ENCODE data around the gene NPR1.

The NPR1 gene

DNA sequence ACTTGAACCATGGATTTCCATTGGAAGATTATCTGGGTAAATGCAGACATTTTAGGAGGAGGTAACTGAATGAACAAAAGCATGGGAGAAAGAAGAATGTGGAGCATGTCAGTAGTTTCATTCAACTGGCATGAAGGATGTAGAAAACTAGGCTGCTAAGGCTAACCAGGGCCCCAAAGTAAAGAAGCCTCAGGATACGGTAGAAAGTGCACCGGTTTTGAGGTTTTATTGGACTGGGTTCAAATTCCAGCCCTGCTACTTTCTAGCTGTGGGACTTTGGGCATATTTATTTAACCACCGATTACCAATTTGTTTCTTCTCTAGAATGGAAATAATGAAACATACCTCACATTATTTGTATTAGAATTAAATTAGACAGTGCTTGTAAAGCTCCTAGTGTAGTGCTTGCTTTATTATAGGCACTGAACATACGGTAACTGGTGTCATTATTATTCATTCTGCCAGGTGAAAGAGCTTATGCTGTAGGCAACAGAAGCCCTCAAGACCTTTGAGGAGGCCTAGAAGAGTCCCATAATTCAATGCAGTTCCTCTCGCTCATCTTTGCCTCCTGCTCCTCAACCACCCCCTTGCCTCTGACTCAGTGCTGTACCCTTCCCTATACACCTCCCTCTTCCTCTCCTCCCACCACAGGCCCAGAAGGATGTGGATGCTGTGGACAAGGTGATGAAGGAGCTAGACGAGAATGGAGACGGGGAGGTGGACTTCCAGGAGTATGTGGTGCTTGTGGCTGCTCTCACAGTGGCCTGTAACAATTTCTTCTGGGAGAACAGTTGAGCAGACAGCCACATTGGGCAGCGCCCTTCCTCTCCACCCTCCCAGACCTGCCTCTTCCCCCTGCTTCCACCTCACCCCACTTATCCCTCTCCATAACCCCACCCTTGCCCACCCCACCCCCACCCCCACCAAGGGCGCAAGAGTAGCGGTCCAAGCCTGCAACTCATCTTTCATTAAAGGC is 47.2 kb upstream of the NPR1 start:
- Histone ChIP-seq H3K4me3 (ENCODE audit: low read depth, low read length) (no peak overlapping the region), H3K36me3 (ENCODE audit: control insufficient read depth in 2 of 2, insufficient read depth in 1 of 2, low read length in 2 of 2) (peaks cover 9 to 13% of the 10 kb centered on the region in 2 experiments; a peak in 2 of 3 replicates), H3K4me1 (ENCODE audit: control insufficient read depth, insufficient read depth, low read length) (0 out of 2 replicates have a peak, but pooled peaks cover 3% of the 10 kb centered on the region), H3K27ac (ENCODE audit: extremely low read depth, low read depth, low read length) (no peak overlapping the region), H3K9me3 (ENCODE audit: control insufficient read depth, insufficient read depth, low read depth, low read length) (no peaks in the 10 kb centered on the region)
- POLR2A ChIA-PET = no interaction called here
- TF ChIP-seq EGR2 (tag by site-specific recombination; IDR thresholded peaks at IDR 0.05; ENCODE audit: low read depth) = peak; percentile 52; the same call in 1 of the 2 replicates
- TF ChIP-seq ZNF510 (tag by site-specific recombination; IDR thresholded peaks at IDR 0.05; ENCODE audit: insufficient replicate concordance) = no peak
- no peak for TF ChIP-seq ZNF184 (tag by site-specific recombination; IDR thresholded peaks at IDR 0.05)
- TF ChIP-seq ZNF549 (tag by site-specific recombination; IDR thresholded peaks at IDR 0.05) = no peak
- no peak for TF ChIP-seq REPIN1 (tag by site-specific recombination; IDR thresholded peaks at IDR 0.05; ENCODE audit: low read depth)
- TF ChIP-seq, protein P1, sequence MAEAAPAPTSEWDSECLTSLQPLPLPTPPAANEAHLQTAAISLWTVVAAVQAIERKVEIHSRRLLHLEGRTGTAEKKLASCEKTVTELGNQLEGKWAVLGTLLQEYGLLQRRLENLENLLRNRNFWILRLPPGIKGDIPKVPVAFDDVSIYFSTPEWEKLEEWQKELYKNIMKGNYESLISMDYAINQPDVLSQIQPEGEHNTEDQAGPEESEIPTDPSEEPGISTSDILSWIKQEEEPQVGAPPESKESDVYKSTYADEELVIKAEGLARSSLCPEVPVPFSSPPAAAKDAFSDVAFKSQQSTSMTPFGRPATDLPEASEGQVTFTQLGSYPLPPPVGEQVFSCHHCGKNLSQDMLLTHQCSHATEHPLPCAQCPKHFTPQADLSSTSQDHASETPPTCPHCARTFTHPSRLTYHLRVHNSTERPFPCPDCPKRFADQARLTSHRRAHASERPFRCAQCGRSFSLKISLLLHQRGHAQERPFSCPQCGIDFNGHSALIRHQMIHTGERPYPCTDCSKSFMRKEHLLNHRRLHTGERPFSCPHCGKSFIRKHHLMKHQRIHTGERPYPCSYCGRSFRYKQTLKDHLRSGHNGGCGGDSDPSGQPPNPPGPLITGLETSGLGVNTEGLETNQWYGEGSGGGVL (tag by site-specific recombination; IDR thresholded peaks at IDR 0.05) = 0 out of 2 replicates have a peak, but pooled peaks have one; percentile 20
- peak; percentile 46; the same call in 1 of the 2 replicates for TF ChIP-seq KLF1 (tag by site-specific recombination; IDR thresholded peaks at IDR 0.05)
- TF ChIP-seq, protein P2, sequence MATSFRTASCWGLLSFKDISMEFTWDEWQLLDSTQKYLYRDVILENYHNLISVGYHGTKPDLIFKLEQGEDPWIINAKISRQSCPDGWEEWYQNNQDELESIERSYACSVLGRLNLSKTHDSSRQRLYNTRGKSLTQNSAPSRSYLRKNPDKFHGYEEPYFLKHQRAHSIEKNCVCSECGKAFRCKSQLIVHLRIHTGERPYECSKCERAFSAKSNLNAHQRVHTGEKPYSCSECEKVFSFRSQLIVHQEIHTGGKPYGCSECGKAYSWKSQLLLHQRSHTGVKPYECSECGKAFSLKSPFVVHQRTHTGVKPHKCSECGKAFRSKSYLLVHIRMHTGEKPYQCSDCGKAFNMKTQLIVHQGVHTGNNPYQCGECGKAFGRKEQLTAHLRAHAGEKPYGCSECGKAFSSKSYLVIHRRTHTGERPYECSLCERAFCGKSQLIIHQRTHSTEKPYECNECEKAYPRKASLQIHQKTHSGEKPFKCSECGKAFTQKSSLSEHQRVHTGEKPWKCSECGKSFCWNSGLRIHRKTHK (tag by site-specific recombination; IDR thresholded peaks at IDR 0.05) = no peak
- TF ChIP-seq, protein P3, sequence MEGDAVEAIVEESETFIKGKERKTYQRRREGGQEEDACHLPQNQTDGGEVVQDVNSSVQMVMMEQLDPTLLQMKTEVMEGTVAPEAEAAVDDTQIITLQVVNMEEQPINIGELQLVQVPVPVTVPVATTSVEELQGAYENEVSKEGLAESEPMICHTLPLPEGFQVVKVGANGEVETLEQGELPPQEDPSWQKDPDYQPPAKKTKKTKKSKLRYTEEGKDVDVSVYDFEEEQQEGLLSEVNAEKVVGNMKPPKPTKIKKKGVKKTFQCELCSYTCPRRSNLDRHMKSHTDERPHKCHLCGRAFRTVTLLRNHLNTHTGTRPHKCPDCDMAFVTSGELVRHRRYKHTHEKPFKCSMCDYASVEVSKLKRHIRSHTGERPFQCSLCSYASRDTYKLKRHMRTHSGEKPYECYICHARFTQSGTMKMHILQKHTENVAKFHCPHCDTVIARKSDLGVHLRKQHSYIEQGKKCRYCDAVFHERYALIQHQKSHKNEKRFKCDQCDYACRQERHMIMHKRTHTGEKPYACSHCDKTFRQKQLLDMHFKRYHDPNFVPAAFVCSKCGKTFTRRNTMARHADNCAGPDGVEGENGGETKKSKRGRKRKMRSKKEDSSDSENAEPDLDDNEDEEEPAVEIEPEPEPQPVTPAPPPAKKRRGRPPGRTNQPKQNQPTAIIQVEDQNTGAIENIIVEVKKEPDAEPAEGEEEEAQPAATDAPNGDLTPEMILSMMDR (tag by site-specific recombination; IDR thresholded peaks at IDR 0.05) = no peak
- TF ChIP-seq, protein P4, sequence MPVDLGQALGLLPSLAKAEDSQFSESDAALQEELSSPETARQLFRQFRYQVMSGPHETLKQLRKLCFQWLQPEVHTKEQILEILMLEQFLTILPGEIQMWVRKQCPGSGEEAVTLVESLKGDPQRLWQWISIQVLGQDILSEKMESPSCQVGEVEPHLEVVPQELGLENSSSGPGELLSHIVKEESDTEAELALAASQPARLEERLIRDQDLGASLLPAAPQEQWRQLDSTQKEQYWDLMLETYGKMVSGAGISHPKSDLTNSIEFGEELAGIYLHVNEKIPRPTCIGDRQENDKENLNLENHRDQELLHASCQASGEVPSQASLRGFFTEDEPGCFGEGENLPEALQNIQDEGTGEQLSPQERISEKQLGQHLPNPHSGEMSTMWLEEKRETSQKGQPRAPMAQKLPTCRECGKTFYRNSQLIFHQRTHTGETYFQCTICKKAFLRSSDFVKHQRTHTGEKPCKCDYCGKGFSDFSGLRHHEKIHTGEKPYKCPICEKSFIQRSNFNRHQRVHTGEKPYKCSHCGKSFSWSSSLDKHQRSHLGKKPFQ (tag by site-specific recombination; IDR thresholded peaks at IDR 0.05) = no peak
- TF ChIP-seq ZFHX2 (tag by site-specific recombination; conservative IDR thresholded peaks at IDR 0.05) = peak; percentile 28; the same call in 1 of the 2 replicates
- no peak for TF ChIP-seq ZNF350 (tag by site-specific recombination; IDR thresholded peaks at IDR 0.05)
- CTCF ChIA-PET = interaction anchor here (1.3 kb wide), 1 partner anchor 59 kb away, joined by 4 read pairs; no protein-coding TSS in a partner anchor

DNA sequence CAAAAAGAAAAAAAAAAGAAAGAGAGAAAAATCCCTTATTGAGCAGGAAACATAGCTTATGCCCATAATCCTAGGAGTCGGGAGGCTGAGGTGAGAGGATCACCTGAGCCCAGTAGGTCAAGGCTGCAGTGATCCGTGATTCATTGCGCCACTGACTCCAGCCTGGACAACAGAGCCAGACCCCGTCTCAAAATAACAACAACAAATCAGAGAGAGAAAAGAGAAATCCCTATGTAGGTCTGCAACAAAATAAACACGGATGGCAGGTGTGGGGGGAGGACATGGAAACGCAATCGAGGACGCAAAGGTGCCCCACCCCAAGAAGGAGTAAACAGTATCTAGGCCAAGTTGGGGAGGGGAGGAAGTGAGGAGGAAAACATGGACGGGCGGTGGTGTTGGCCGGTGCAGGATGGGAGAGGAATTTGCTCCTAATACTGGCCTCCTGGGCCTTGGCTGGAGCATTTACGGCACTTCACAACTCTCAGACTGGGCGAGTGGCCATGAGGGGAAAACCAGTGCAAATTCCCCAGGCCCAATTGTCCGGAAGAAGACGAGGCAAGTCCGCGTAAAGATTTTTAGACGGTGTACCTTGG is 45.2 kb upstream of the NPR1 start:
- no peak overlapping the region for H3K4me3 ChIP-seq (ENCODE audit: low read depth, low read length)
- H3K4me1 ChIP-seq (ENCODE audit: control insufficient read depth, insufficient read depth, low read length) = no peaks in the 10 kb centered on the region
- ChIA-PET CTCF (interaction anchor here (0.6 to 2.1 kb wide), 8 partner anchors 8 to 354 kb away, joined by 3 to 9 read pairs (median 3); no protein-coding TSS in a partner anchor), POLR2A (interaction anchor here (0.5 to 2.5 kb wide), 35 partner anchors 10 to 368 kb away, joined by 3 to 34 read pairs (median 6); partner anchors contain the start of genes CREB3L4, ILF2, INTS3 and RPS27)
- no peak overlapping the region for H3K27ac ChIP-seq (ENCODE audit: extremely low read depth, low read depth, low read length)
- H3K36me3 ChIP-seq (ENCODE audit: control insufficient read depth in 2 of 2, insufficient read depth in 1 of 2, low read length in 2 of 2) = peaks cover 19 to 32% of the 10 kb centered on the region in 2 experiments
- no peaks in the 10 kb centered on the region for H3K9me3 ChIP-seq (ENCODE audit: control insufficient read depth, insufficient read depth, low read depth, low read length)
- TF ChIP-seq KLF7 (tag by site-specific recombination; IDR thresholded peaks at IDR 0.05; ENCODE audit: borderline replicate concordance) = no peak
- TF ChIP-seq, protein P5, sequence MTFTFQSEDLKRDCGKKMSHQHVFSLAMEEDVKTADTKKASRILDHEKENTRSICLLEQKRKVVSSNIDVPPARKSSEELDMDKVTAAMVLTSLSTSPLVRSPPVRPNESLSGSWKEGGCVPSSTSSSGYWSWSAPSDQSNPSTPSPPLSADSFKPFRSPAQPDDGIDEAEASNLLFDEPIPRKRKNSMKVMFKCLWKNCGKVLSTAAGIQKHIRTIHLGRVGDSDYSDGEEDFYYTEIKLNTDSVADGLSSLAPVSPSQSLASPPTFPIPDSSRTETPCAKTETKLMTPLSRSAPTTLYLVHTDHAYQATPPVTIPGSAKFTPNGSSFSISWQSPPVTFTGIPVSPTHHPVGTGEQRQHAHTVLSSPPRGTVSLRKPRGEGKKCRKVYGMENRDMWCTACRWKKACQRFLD (tag by site-specific recombination; IDR thresholded peaks at IDR 0.05) = no peak
- TF ChIP-seq, protein P6, sequence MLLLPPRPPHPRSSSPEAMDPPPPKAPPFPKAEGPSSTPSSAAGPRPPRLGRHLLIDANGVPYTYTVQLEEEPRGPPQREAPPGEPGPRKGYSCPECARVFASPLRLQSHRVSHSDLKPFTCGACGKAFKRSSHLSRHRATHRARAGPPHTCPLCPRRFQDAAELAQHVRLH (tag by site-specific recombination; IDR thresholded peaks at IDR 0.05) = no peak
- TF ChIP-seq, protein P7, sequence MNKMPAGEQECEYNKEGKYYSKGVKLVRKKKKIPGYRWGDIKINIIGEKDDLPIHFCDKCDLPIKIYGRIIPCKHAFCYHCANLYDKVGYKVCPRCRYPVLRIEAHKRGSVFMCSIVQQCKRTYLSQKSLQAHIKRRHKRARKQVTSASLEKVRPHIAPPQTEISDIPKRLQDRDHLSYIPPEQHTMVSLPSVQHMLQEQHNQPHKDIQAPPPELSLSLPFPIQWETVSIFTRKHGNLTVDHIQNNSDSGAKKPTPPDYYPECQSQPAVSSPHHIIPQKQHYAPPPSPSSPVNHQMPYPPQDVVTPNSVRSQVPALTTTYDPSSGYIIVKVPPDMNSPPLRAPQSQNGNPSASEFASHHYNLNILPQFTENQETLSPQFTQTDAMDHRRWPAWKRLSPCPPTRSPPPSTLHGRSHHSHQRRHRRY (tag by site-specific recombination; IDR thresholded peaks at IDR 0.05) = no peak
- no peak for TF ChIP-seq ZNF621 (tag by site-specific recombination; IDR thresholded peaks at IDR 0.05)
- peak; percentile 95 for TF ChIP-seq ZNF121 (tag by site-specific recombination; IDR thresholded peaks at IDR 0.05)

Measured in HEK293 (cell line).